Measurements from ENCODE around the gene FADS3.

Gene FADS3

DNA sequence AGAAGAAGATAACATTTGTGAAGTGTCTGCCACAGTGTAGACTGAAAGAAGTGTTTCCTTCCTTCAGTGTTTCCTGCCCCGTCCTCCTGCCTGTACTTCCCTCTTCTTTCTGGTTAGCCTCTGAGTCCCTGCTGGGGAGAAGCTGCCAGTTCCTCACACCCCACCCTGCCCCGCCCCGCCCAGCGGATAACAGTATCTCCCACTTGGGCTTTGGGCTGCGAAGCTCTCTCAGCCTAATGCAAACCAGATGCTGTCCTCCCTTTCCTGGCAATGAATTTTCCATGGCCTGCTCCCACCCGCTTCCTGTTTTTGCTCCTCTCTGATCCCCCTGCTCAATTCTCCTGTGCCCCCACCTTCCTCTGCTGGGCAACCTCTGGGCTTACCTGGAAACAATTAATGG lies 31.2 kb upstream of the FADS3 start:
- no peaks in the 10 kb centered on the region for H3K79me2 ChIP-seq (ENCODE audit: insufficient read depth, low read length)
- H2AFZ ChIP-seq (ENCODE audit: low read depth, low read length) = no peak overlapping the region
- no peak overlapping the region for H3K27ac ChIP-seq (ENCODE audit: low read length)
- H4K20me1 ChIP-seq (ENCODE audit: insufficient read depth, low read length) = peaks cover 4% of the 10 kb centered on the region; the same call in 1 of the 2 replicates
- TF ChIP-seq EZH2 (IDR thresholded peaks at IDR 0.05; ENCODE audit: borderline replicate concordance, low read depth, low read length, severe bottlenecking) (no peak), CTCF (IDR thresholded peaks at IDR 0.05; ENCODE audit: borderline replicate concordance, extremely low read depth, low read length, poor library complexity, severe bottlenecking) (no peak)
- H3K4me3 ChIP-seq (ENCODE audit: low read depth in 1 of 2, low read length in 2 of 2) = no peak overlapping the region
- H3K27me3 ChIP-seq (ENCODE audit: insufficient read depth, low read length, poor library complexity) = peaks cover 14% of the 10 kb centered on the region
- no peaks in the 10 kb centered on the region for H3K9me3 ChIP-seq (ENCODE audit: insufficient read depth, low read length, severe bottlenecking)
- no peak overlapping the region for H3K4me2 ChIP-seq (ENCODE audit: insufficient read depth, low read length)
- DNase-seq (no peak), ATAC-seq (ENCODE audit: insufficient read depth, low read depth) (no peak)
- H3K9ac ChIP-seq (ENCODE audit: low read depth, low read length) = no peak overlapping the region
- no peaks in the 10 kb centered on the region for H3K4me1 ChIP-seq (ENCODE audit: insufficient read depth, low read length)
- H3K36me3 ChIP-seq (ENCODE audit: insufficient read depth, low read length) = no peaks in the 10 kb centered on the region

DNA sequence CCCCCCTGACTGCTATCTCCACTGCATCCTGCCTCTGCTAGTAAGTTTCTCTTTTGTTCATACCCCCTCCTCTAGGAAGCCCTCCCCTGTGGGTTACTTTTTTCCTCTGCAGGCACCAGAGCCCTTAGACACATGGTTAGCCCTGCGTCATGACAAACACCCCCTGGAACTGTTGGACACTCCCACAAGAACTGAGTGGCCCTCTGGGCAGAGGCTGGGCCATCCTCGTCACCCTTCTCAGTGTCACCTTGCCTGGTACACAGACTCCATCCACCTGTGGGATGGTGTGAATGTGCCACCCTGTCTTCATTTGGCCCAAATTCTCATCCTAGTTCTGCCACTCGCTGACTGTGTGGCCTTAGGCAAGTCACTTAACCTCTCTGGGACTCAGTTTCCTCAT lies 30.1 kb upstream of the FADS3 start:
- DNase-seq (no peak), ATAC-seq (ENCODE audit: insufficient read depth, low read depth) (no peak)
- H3K4me2 ChIP-seq (ENCODE audit: insufficient read depth, low read length) = no peak overlapping the region
- TF ChIP-seq EZH2 (IDR thresholded peaks at IDR 0.05; ENCODE audit: borderline replicate concordance, low read depth, low read length, severe bottlenecking) (no peak), CTCF (IDR thresholded peaks at IDR 0.05; ENCODE audit: borderline replicate concordance, extremely low read depth, low read length, poor library complexity, severe bottlenecking) (no peak)
- H3K36me3 ChIP-seq (ENCODE audit: insufficient read depth, low read length) = no peaks in the 10 kb centered on the region
- H3K27me3 ChIP-seq (ENCODE audit: insufficient read depth, low read length, poor library complexity) = peaks cover 13% of the 10 kb centered on the region
- H3K4me3 ChIP-seq (ENCODE audit: low read depth in 1 of 2, low read length in 2 of 2) = no peak overlapping the region
- H3K79me2 ChIP-seq (ENCODE audit: insufficient read depth, low read length) = no peaks in the 10 kb centered on the region
- H3K9ac ChIP-seq (ENCODE audit: low read depth, low read length) = no peak overlapping the region
- H4K20me1 ChIP-seq (ENCODE audit: insufficient read depth, low read length) = peaks cover 4% of the 10 kb centered on the region; the same call in 1 of the 2 replicates
- H3K27ac ChIP-seq (ENCODE audit: low read length) = no peak overlapping the region
- H2AFZ ChIP-seq (ENCODE audit: low read depth, low read length) = no peak overlapping the region
- H3K4me1 ChIP-seq (ENCODE audit: insufficient read depth, low read length) = no peaks in the 10 kb centered on the region
- no peaks in the 10 kb centered on the region for H3K9me3 ChIP-seq (ENCODE audit: insufficient read depth, low read length, severe bottlenecking)

DNA sequence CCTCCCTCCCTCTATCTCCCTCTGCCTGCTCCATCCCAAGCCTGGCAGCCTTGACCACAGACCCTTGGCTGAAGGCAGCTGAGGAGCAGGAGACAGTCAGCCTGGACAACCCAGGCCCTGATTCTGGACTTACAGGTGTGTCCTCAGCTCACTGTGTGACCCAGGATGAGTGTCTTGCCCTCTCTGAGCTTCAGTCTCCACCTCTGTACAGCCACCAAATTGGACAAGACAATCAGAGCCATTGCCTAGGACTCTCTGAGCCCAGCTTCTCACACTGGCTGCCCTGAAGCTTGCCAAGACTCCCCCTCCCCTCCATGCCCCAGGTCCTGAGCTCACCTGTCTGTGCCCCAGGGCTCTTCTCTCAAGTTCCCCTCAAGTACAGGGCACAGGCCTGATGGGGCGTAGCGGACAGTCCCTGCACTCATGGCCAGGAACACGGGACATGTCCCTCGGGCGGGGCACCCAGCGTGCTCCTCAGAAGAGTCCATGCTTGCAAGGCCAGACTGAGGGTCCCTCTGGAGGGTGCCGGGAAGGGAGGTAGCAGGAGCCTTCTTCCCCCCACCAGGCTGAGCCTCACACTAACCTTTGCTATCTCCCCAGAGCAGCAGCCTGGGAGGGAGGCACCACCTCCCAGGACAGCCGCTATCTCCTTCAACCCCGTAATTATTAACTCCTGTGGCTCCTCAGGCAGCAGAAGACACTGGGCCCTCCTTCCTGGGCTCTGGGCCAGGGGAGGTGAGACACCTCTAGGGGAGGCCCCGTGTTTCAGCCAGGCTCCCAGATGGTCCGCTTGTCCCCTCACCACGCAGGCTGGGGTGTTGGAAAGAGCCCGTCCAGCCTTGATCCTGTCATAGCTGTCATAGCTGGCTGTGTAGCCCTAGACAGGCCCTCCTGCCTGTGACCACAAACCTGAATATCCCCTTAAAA lies 28.6 kb upstream of the FADS3 start:
- Histone ChIP-seq H2AFZ (ENCODE audit: low read depth, low read length) (no peak overlapping the region), H3K79me2 (ENCODE audit: insufficient read depth, low read length) (no peaks in the 10 kb centered on the region), H3K9ac (ENCODE audit: low read depth, low read length) (no peak overlapping the region), H3K4me3 (ENCODE audit: low read depth in 1 of 2, low read length in 2 of 2) (no peak overlapping the region), H4K20me1 (ENCODE audit: insufficient read depth, low read length) (peaks cover 4% of the 10 kb centered on the region; the same call in 1 of the 2 replicates), H3K4me2 (ENCODE audit: insufficient read depth, low read length) (no peak overlapping the region), H3K36me3 (ENCODE audit: insufficient read depth, low read length) (no peaks in the 10 kb centered on the region), H3K27me3 (ENCODE audit: insufficient read depth, low read length, poor library complexity) (peaks cover 12% of the 10 kb centered on the region), H3K27ac (ENCODE audit: low read length) (no peak overlapping the region), H3K4me1 (ENCODE audit: insufficient read depth, low read length) (no peaks in the 10 kb centered on the region), H3K9me3 (ENCODE audit: insufficient read depth, low read length, severe bottlenecking) (no peaks in the 10 kb centered on the region)
- DNase-seq (no peak), ATAC-seq (ENCODE audit: insufficient read depth, low read depth) (no peak)
- no peak for TF ChIP-seq CTCF (IDR thresholded peaks at IDR 0.05; ENCODE audit: borderline replicate concordance, extremely low read depth, low read length, poor library complexity, severe bottlenecking)
